B cell (primary cell): ENCODE data around the gene EFNA2. TPM values are rescaled to one million over a fixed set of nuclear protein-coding genes. Genes with fewer than 3 reads are reported as not detected.

Source experiments
- ATAC-seq: fragments of 200-7000 bp; cut with Tn5 transposase; one replicate; pipeline ENCODE4 v1.10.0; 2021; ENCODE audit warnings: low read depth, mild to moderate bottlenecking, moderate number of reproducible peaks, moderate library complexity
- CTCF ChIA-PET: fragments of 350-600 bp; sonication (Branson Sonifier 250); formaldehyde crosslinking; loops from one replicate; lab custom pipeline; 2021; ENCODE audit warnings: antibody characterized with exemption, inconsistent platforms; lab: Charles Lee
- POLR2A ChIA-PET: fragments of 350-600 bp; sonication (Branson Sonifier 250); formaldehyde crosslinking; loops from one replicate; lab custom pipeline; 2021; ENCODE audit warnings: antibody characterized with exemption; lab: Charles Lee
- DNase-seq: peaks from one replicate; pipeline ENCODE4 v3.0.0; 2013
- H2AFZ ChIP-seq: 2 replicates; pipeline ENCODE4 v1.6.1; 2012; ENCODE audit warnings: mild to moderate bottlenecking, low read depth, low read length; ENCODE audit not compliant: insufficient read depth, poor library complexity, severe bottlenecking
- H3K27ac ChIP-seq, 2 donors: 1 replicate in 1 of 2; 2 replicates in 1 of 2; pipeline ENCODE4 v1.5.1; 2012 to 2013; ENCODE audit warnings: low read length in 2 of 2, mild to moderate bottlenecking in 2 of 2, moderate library complexity in 1 of 2
- H3K27me3 ChIP-seq, 4 experiments: fragments of 200-600 bp in 1 of 4; sonication (generic) in 1 of 4; replicated peaks in 1 of 4; 1 replicate in 2 of 4; 2 replicates in 2 of 4; pipeline versions ENCODE4 v1.6.1 to v1.7.0; 2013 to 2016; ENCODE audit warnings: low read length in 3 of 4, mild to moderate bottlenecking in 2 of 4, mixed read lengths in 1 of 4, moderate library complexity in 1 of 4; ENCODE audit not compliant: insufficient read depth in 4 of 4, control insufficient read depth in 3 of 4; ENCODE audit errors: control extremely low read depth in 1 of 4
- H3K36me3 ChIP-seq, 2 experiments: replicated peaks in 1 of 2; 1 replicate in 1 of 2; 2 replicates in 1 of 2; pipeline versions ENCODE4 v1.6.1 to v1.7.1; 2013; ENCODE audit warnings: low read length in 1 of 2; ENCODE audit not compliant: insufficient read depth in 2 of 2, control insufficient read depth in 1 of 2; ENCODE audit errors: control extremely low read depth in 1 of 2, extremely low read depth in 1 of 2
- H3K4me1 ChIP-seq, 2 donors: fragments of 200-600 bp in 1 of 2; sonication (generic) in 1 of 2; 1 replicate in 1 of 2; 2 replicates in 1 of 2; pipeline versions ENCODE4 v1.5.1 to v1.6.1; 2013 to 2017; ENCODE audit warnings: low read length in 2 of 2; ENCODE audit not compliant: control insufficient read depth in 2 of 2, insufficient read depth in 2 of 2
- H3K4me2 ChIP-seq: replicated peaks from 2 replicates; pipeline ENCODE3; 2012; ENCODE audit warnings: mild to moderate bottlenecking, low read depth, low read length; ENCODE audit not compliant: poor library complexity, severe bottlenecking
- H3K4me3 ChIP-seq, 5 experiments: fragments of 200-600 bp in 1 of 5; sonication (generic) in 1 of 5; 1 replicate in 3 of 5; 2 replicates in 2 of 5; pipeline versions ENCODE4 v1.5.1 to v1.7.0; 2011 to 2016; ENCODE audit warnings: low read length in 4 of 5, mild to moderate bottlenecking in 4 of 5, low read depth in 2 of 5, control low read depth in 1 of 5, moderate library complexity in 1 of 5; ENCODE audit not compliant: insufficient read depth in 1 of 5; ENCODE audit errors: control extremely low read depth in 1 of 5, extremely low read depth in 1 of 5
- H3K79me2 ChIP-seq: fragments of 200-600 bp; sonication (generic); one replicate; pipeline ENCODE4 v1.6.0; 2016; ENCODE audit warnings: low read length; ENCODE audit not compliant: control insufficient read depth, insufficient read depth
- H3K9ac ChIP-seq: fragments of 200-600 bp; sonication (generic); 2 replicates; pipeline ENCODE4 v1.6.1; 2017; ENCODE audit warnings: mild to moderate bottlenecking, low read length, moderate library complexity
- H3K9me3 ChIP-seq, 3 donors: one replicate each; pipeline versions ENCODE4 v1.6.1 to v1.7.1; 2013; ENCODE audit warnings: low read length in 2 of 3; ENCODE audit not compliant: control insufficient read depth in 2 of 3, insufficient read depth in 1 of 3; ENCODE audit errors: control extremely low read depth in 1 of 3
- H4K20me1 ChIP-seq: 2 replicates; pipeline ENCODE4 v1.6.0; 2012; ENCODE audit warnings: mild to moderate bottlenecking, low read length; ENCODE audit not compliant: insufficient read depth, control insufficient read depth, poor library complexity, severe bottlenecking
- H3K27ac Mint-ChIP-seq: one replicate; pipeline ENCODE4 v1.8.0; 2021; ENCODE audit warnings: mixed read lengths
- H3K27me3 Mint-ChIP-seq: one replicate; pipeline ENCODE4 v1.8.0; 2021; ENCODE audit warnings: mixed read lengths
- H3K4me1 Mint-ChIP-seq: one replicate; pipeline ENCODE4 v1.8.0; 2021; ENCODE audit warnings: mixed read lengths
- H3K4me3 Mint-ChIP-seq: one replicate; pipeline ENCODE4 v1.8.0; 2021; ENCODE audit warnings: mixed read lengths
- H3K9me3 Mint-ChIP-seq: one replicate; pipeline ENCODE4 v1.8.0; 2022; ENCODE audit warnings: mixed read lengths; ENCODE audit not compliant: insufficient read depth
- CTCF ChIP-seq: fragments of 200-600 bp; IDR thresholded peaks from one replicate; pipeline ENCODE4 v1.8.0; 2022; ENCODE audit warnings: antibody characterized with exemption, mild to moderate bottlenecking
- EZH2 ChIP-seq: IDR thresholded peaks from 2 replicates; pipeline ENCODE4 v1.6.1; 2012; ENCODE audit warnings: borderline replicate concordance, low read depth, mild to moderate bottlenecking, moderate library complexity, low read length; ENCODE audit not compliant: insufficient read depth, poor library complexity, severe bottlenecking
- WGBS: methylation state at CpG from one replicate; pipeline ENCODE4 v1.1.5; 2013; ENCODE audit warnings: missing lambda C conversion rate; ENCODE audit not compliant: insufficient coverage; 5-methylcytosine and 5-hydroxymethylcytosine counted together
- intact Hi-C: fragments of 100-400 bp; cut with micrococcal nuclease; formaldehyde crosslinking; loops from one replicate; pipeline ENCODE4 v1.10.0; 2022
- polyA plus RNA-seq: library from polyadenylated mRNA; depleted of rRNA; stranded (reverse); fragments of >200 nt; gene quantifications from 2 replicates; pipeline ENCODE4 v1.2.3, GENCODE V29; 2012
- total RNA-seq, 2 donors: library from RNA; stranded (reverse); fragments of 120-200 nt in 1 of 2; gene quantifications; 1 replicate in 1 of 2; 2 replicates in 1 of 2; pipeline versions ENCODE4 v1.2.3 to v1.2.4, GENCODE V29; 2013 to 2022

Gene EFNA2
- total and polyA plus RNA-seq, 2 donors (not counting 1 experiment from before 2014, with no cell fraction given) = not detected

- CTCF ChIA-PET = interaction anchor here (0.9 to 6.1 kb wide), 2 partner anchors 28 to 32 kb away, joined by 3 to 51 read pairs; no protein-coding TSS in a partner anchor
- intact Hi-C loops = no loop called here
- Mint-ChIP-seq H3K9me3 (no peaks in the 10 kb centered on the region), H3K4me1 (peaks cover 61% of the 10 kb centered on the region), H3K27me3 (no peaks in the 10 kb centered on the region), H3K4me3 (peak overlapping the region; percentile 52), H3K27ac (peak overlapping the region; percentile 72)
- H3K4me2 ChIP-seq = no peak overlapping the region
- 86% methylated on average over 25 of the region's 33 CpGs for WGBS
- no peak overlapping the region for H3K9ac ChIP-seq
- H3K4me1 ChIP-seq = peaks cover 57 to 79% of the 10 kb centered on the region in 2 donors
- H3K27ac ChIP-seq = no peak overlapping the region
- no peak overlapping the region for H2AFZ ChIP-seq
- no peak for DNase-seq
- TF ChIP-seq CTCF (no peak), EZH2 (no peak)
- H3K4me3 ChIP-seq = no peak overlapping the region
- peaks cover 83% of the 10 kb centered on the region for H3K79me2 ChIP-seq
- peaks cover 9 to 51% of the 10 kb centered on the region in 2 experiments for H3K36me3 ChIP-seq
- peaks cover 80% of the 10 kb centered on the region for H4K20me1 ChIP-seq
- no peaks in the 10 kb centered on the region for H3K9me3 ChIP-seq
- ATAC-seq = no peak
- no peaks in the 10 kb centered on the region for H3K27me3 ChIP-seq
- POLR2A ChIA-PET = interaction anchor here (1.5 to 2.3 kb wide), 2 partner anchors 11 to 20 kb away, joined by 5 to 9 read pairs; no protein-coding TSS in a partner anchor
Measured at GRCh38 chr19:1272423-1273262, 13.0 kb upstream of the EFNA2 start.
